GM10248 (cell line): ENCODE results near the gene DAB2.

Experiments
- CTCF ChIA-PET: fragments of 300-600 bp; sonication (Branson Sonifier 250); formaldehyde crosslinking; extraction: SDS; loops from one replicate; lab custom pipeline; 2021; ENCODE audit warnings: antibody characterized with exemption; lab: Yijun Ruan, JAX
- POLR2A ChIA-PET: fragments of 350-650 bp; sonication (Branson Sonifier 250); formaldehyde crosslinking; extraction: SDS; loops from one replicate; lab custom pipeline; 2020; ENCODE audit warnings: antibody characterized with exemption; lab: Yijun Ruan, JAX
- DNase-seq: peaks from one replicate; pipeline ENCODE4 v3.0.0; 2012; ENCODE audit errors: extremely low spot score
- CTCF ChIP-seq: IDR thresholded peaks from 2 replicates; pipeline ENCODE4 v1.5.1; 2012; ENCODE audit warnings: mild to moderate bottlenecking, low read depth; ENCODE audit errors: extremely low read depth, missing control alignments, control extremely low read depth

The DAB2 gene

DNA sequence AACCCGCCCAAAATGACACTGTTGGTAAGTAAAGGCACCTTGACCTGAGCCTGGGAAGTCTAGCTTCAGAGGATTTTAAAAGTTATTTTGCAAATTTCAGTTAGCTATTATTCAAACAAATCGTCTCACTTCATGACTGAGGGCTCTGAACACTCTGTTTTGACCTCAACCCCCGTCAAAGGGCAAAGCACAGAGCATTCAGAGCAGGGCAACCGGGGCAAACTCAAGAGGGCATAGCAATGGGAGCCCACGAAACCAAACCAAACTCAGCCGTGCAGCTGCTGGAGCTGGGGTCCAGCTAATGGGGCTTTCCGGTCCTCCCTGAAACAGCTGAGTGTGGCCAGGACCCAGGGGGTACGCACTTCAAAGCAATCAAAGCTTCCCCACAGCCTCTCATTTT, 62.1 kb downstream of the DAB2 start:
- DNase-seq = no peak
- CTCF ChIA-PET = interaction anchor here (0.9 to 1.8 kb wide), 2 partner anchors 9 to 14 kb away, joined by 4 to 8 read pairs; no protein-coding TSS in a partner anchor
- POLR2A ChIA-PET = no interaction called here
- TF ChIP-seq CTCF = no peak

- no peak for TF ChIP-seq CTCF
- no peak for DNase-seq
- POLR2A ChIA-PET = no interaction called here
- CTCF ChIA-PET = interaction anchor here (1.0 to 1.2 kb wide), 3 partner anchors 15 to 186 kb away, joined by 3 to 4 read pairs (median 3); no protein-coding TSS in a partner anchor
These were observed 63.5 kb downstream of the DAB2 start for GRCh38 chr5:39361306-39361705.

DNA sequence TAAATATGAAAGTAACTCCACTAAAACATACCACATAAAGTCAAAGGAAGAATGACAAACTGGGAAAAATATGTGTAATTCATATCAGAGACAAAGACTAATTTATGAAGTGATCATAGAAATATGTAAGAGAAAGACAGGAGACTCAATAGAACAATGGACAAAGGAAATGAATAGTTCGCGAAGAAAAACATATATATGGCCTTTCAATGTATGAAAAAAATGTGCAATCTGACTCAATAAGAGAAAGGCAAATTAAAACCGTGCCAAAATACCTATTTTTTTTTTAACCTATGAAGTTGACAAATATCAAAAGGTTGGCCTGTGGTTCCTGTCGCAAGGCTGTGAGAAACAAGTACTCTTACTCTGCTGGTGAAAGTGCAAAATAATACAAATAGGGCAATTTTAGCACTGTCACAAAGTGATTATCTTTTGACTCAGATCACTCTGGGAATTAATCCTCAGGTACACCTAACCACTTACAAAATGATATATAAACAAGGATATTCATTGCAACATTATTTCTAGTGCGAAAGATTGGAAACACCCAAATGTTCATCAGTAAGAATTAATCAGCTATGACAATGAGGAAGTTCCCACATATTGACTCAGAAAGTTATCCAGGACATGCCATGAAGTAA, 64.2 kb downstream of the DAB2 start:
- DNase-seq = no peak
- ChIA-PET POLR2A (no interaction called here), CTCF (interaction anchor here (1.0 to 1.3 kb wide), 4 partner anchors 15 to 187 kb away, joined by 3 to 4 read pairs (median 3); no protein-coding TSS in a partner anchor)
- no peak for TF ChIP-seq CTCF

DNA sequence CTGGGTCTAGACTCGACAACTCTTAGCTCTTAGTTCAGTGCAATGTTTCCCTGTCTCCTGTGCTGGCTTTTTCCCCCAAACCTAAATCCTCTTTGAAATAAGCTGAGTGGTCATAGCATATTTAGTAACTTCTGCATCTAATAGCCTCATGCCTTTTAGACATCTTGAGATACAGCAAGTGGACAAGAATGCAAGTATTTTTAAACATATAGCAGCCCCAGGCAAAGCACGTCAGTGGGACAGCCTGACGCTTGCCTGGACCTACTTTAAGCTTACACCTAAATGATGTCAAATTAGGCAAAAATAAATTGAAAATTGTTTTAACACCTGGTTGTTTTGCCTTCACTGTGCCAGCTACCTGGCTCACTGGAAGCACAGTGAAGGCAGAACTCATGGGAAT, 68.5 kb downstream of the DAB2 start:
- ChIA-PET POLR2A (no interaction called here), CTCF (interaction anchor here (1.2 to 1.7 kb wide), 4 partner anchors 13 to 22 kb away, joined by 3 to 8 read pairs (median 6); no protein-coding TSS in a partner anchor)
- no peak for TF ChIP-seq CTCF
- no peak for DNase-seq

- DNase-seq = no peak
- ChIA-PET POLR2A (no interaction called here), CTCF (interaction anchor here (1.2 to 1.7 kb wide), 3 partner anchors 14 to 23 kb away, joined by 3 to 6 read pairs (median 5); no protein-coding TSS in a partner anchor)
- TF ChIP-seq CTCF = no peak
These were observed 69.5 kb downstream of the DAB2 start for GRCh38 chr5:39355324-39355723.

- ChIA-PET POLR2A (no interaction called here), CTCF (interaction anchor here (0.8 to 1.2 kb wide), 2 partner anchors 9 to 49 kb away, joined by 3 to 4 read pairs; no protein-coding TSS in a partner anchor)
- no peak for TF ChIP-seq CTCF
- DNase-seq = no peak
These were observed 70.9 kb downstream of the DAB2 start for GRCh38 chr5:39353717-39354399.
